CD14-positive monocyte (primary cell): Measurements from ENCODE around the gene PRRC2B. TPM values are rescaled to one million over a fixed set of nuclear protein-coding genes. Genes with fewer than 3 reads are reported as not detected.

Experiments used
- DNase-seq, 3 donors: peaks; one replicate each; pipeline ENCODE4 v3.0.0-alpha.2; 2011 to 2022
- H2AFZ ChIP-seq: 2 replicates; pipeline ENCODE4 v1.6.0; 2012; ENCODE audit warnings: mild to moderate bottlenecking, low read depth, low read length, inconsistent platforms; ENCODE audit not compliant: insufficient read depth, poor library complexity, severe bottlenecking
- H3K27ac ChIP-seq, 2 donors: 1 replicate in 1 of 2; 2 replicates in 1 of 2; pipeline ENCODE4 v1.5.1; 2012 to 2013; ENCODE audit warnings: low read length in 2 of 2, control low read depth in 1 of 2, inconsistent platforms in 1 of 2, low read depth in 1 of 2, mild to moderate bottlenecking in 1 of 2
- H3K27me3 ChIP-seq, 2 donors: one replicate each; pipeline versions ENCODE4 v1.6.0 to v1.6.1; 2011 to 2013; ENCODE audit warnings: low read length in 2 of 2; ENCODE audit not compliant: control insufficient read depth in 2 of 2, insufficient read depth in 2 of 2
- H3K36me3 ChIP-seq, 2 donors: replicated peaks in 1 of 2; 1 replicate in 1 of 2; 2 replicates in 1 of 2; pipeline versions ENCODE4 v1.5.1 to v1.6.1; 2012 to 2013; ENCODE audit warnings: low read length in 2 of 2, control low read depth in 1 of 2, inconsistent platforms in 1 of 2, mild to moderate bottlenecking in 1 of 2; ENCODE audit not compliant: insufficient read depth in 2 of 2, control insufficient read depth in 1 of 2
- H3K4me1 ChIP-seq, 2 donors: 1 replicate in 1 of 2; 2 replicates in 1 of 2; pipeline versions ENCODE4 v1.5.1 to v1.6.1; 2012 to 2013; ENCODE audit warnings: low read length in 2 of 2, control low read depth in 1 of 2, inconsistent platforms in 1 of 2, mild to moderate bottlenecking in 1 of 2, moderate library complexity in 1 of 2; ENCODE audit not compliant: insufficient read depth in 2 of 2, control insufficient read depth in 1 of 2
- H3K4me2 ChIP-seq: replicated peaks from 2 replicates; pipeline ENCODE3; 2012; ENCODE audit warnings: low read length, moderate library complexity, mild to moderate bottlenecking; ENCODE audit not compliant: poor library complexity, severe bottlenecking; ENCODE audit errors: extremely low read depth
- H3K4me3 ChIP-seq, 3 experiments: fragments of 200-600 bp in 1 of 3; sonication (generic) in 1 of 3; replicated peaks in 1 of 3; 1 replicate in 2 of 3; 2 replicates in 1 of 3; pipeline ENCODE4 v1.5.1; 2011 to 2013; ENCODE audit warnings: low read length in 3 of 3, mild to moderate bottlenecking in 3 of 3, control low read depth in 2 of 3, low read depth in 2 of 3, inconsistent platforms in 1 of 3, moderate library complexity in 1 of 3
- H3K79me2 ChIP-seq: 2 replicates; pipeline ENCODE4 v1.6.0; 2012; ENCODE audit warnings: mild to moderate bottlenecking, control low read depth, inconsistent platforms, low read length, moderate library complexity; ENCODE audit not compliant: insufficient read depth
- H3K9ac ChIP-seq: 2 replicates; pipeline ENCODE4 v1.6.0; 2017; ENCODE audit warnings: low read length, mild to moderate bottlenecking; ENCODE audit not compliant: insufficient read depth, poor library complexity, severe bottlenecking
- H3K9me3 ChIP-seq, 2 donors: replicated peaks in 1 of 2; 1 replicate in 1 of 2; 2 replicates in 1 of 2; pipeline versions ENCODE4 v1.5.1 to v1.6.1; 2012 to 2013; ENCODE audit warnings: low read length in 2 of 2, control low read depth in 1 of 2; ENCODE audit not compliant: control insufficient read depth in 1 of 2, insufficient read depth in 1 of 2
- H4K20me1 ChIP-seq: 2 replicates; pipeline ENCODE4 v1.6.0; 2012; ENCODE audit warnings: mild to moderate bottlenecking, low read length, control low read depth, moderate library complexity; ENCODE audit not compliant: insufficient read depth
- H3K27ac Mint-ChIP-seq, 7 donors: one replicate each; pipeline ENCODE4 v1.8.0; 2020; ENCODE audit warnings: mild to moderate bottlenecking in 7 of 7, mixed read lengths in 7 of 7, moderate library complexity in 6 of 7, inconsistent platforms in 2 of 7
- H3K27me3 Mint-ChIP-seq, 3 donors: one replicate each; pipeline ENCODE4 v1.8.0; 2021 to 2022; ENCODE audit warnings: low read depth in 3 of 3, mild to moderate bottlenecking in 3 of 3, mixed read lengths in 3 of 3, moderate library complexity in 3 of 3, inconsistent platforms in 1 of 3
- H3K36me3 Mint-ChIP-seq, 2 donors: one replicate each; pipeline ENCODE4 v1.8.0; 2020; ENCODE audit warnings: mixed read lengths in 2 of 2, inconsistent platforms in 1 of 2, mild to moderate bottlenecking in 1 of 2
- H3K4me1 Mint-ChIP-seq: one replicate; pipeline ENCODE4 v1.8.0; 2020; ENCODE audit warnings: mild to moderate bottlenecking, mixed read lengths
- H3K4me3 Mint-ChIP-seq, 2 donors: one replicate each; pipeline ENCODE4 v1.8.0; 2020; ENCODE audit warnings: mild to moderate bottlenecking in 2 of 2, mixed read lengths in 2 of 2, moderate library complexity in 1 of 2
- H3K9me3 Mint-ChIP-seq, 7 donors: one replicate each; pipeline ENCODE4 v1.8.0; 2020 to 2022; ENCODE audit warnings: mixed read lengths in 7 of 7, mild to moderate bottlenecking in 6 of 7, moderate library complexity in 6 of 7, inconsistent platforms in 2 of 7
- CTCF ChIP-seq: fragments of 200-600 bp; IDR thresholded peaks from one replicate; pipeline ENCODE4 v1.8.0; 2022; ENCODE audit warnings: antibody characterized with exemption, mild to moderate bottlenecking
- WGBS: methylation state at CpG from one replicate; pipeline ENCODE4 v1.1.5; 2013; ENCODE audit warnings: missing lambda C conversion rate; ENCODE audit not compliant: insufficient coverage; 5-methylcytosine and 5-hydroxymethylcytosine counted together
- intact Hi-C, 2 donors: fragments of 100-400 bp; cut with micrococcal nuclease; formaldehyde crosslinking; loops; one replicate each; pipeline versions ENCODE4 v1.15.0 to v1.15.1; 2023
- polyA plus RNA-seq, 3 donors: library from polyadenylated mRNA; depleted of rRNA in 1 of 3; unstranded in 2 of 3; stranded (reverse) in 1 of 3; fragments of 300-500 nt in 2 of 3; fragments of >200 nt in 1 of 3; fragmentation: Illumina TruSeq in 2 of 3; gene quantifications; 1 replicate in 2 of 3; 2 replicates in 1 of 3; pipeline ENCODE4 v1.2.3, GENCODE V29; 2012 to 2021

The PRRC2B gene
- polyA plus RNA-seq, 3 donors, result 2.8 to 36.2 (median 8.6) TPM

- no peaks in the 10 kb centered on the region for H3K27me3 Mint-ChIP-seq
- TF ChIP-seq CTCF, result no peak
- no peaks in the 10 kb centered on the region for H3K4me1 Mint-ChIP-seq
- no peaks in the 10 kb centered on the region for H3K9me3 ChIP-seq
- H3K4me3 ChIP-seq, result no peak overlapping the region
- no peaks in the 10 kb centered on the region for H3K27me3 ChIP-seq
- peak overlapping the region in 1 of 2 donors; percentile 15 for H3K27ac ChIP-seq
- H3K4me3 Mint-ChIP-seq, result no peak overlapping the region
- DNase-seq, result no peak
- H3K27ac Mint-ChIP-seq, result peak overlapping the region in 4 of 7 donors; percentile 12 to 41 (median 30)
- no peak overlapping the region for H3K4me2 ChIP-seq
- peaks cover 22% of the 10 kb centered on the region for H3K79me2 ChIP-seq
- intact Hi-C loops, result no loop called here
- H2AFZ ChIP-seq, result no peak overlapping the region
- no peak overlapping the region for H3K9ac ChIP-seq
- H3K4me1 ChIP-seq, result no peaks in the 10 kb centered on the region
- peaks cover 78 to 90% of the 10 kb centered on the region in 2 donors for H3K36me3 Mint-ChIP-seq
- 96% methylated on average over 7 of the region's 10 CpGs for WGBS
- peaks cover 0 to 3% (median 0%) of the 10 kb centered on the region in 7 donors for H3K9me3 Mint-ChIP-seq
- peaks cover 38% of the 10 kb centered on the region for H4K20me1 ChIP-seq
- peaks cover 71 to 98% of the 10 kb centered on the region in 2 donors for H3K36me3 ChIP-seq
Measured at GRCh38 chr9:131457746-131458145, 63.9 kb downstream of the PRRC2B start.

GRCh38 chr9:131459056-131459455 is 65.2 kb downstream of the PRRC2B start:
- no peak overlapping the region for H3K27ac ChIP-seq
- H3K9me3 ChIP-seq, result no peaks in the 10 kb centered on the region
- peaks cover 79 to 92% of the 10 kb centered on the region in 2 donors for H3K36me3 Mint-ChIP-seq
- peaks cover 44% of the 10 kb centered on the region for H4K20me1 ChIP-seq
- H3K4me1 Mint-ChIP-seq, result peaks cover under 1% of the 10 kb centered on the region
- no peak for TF ChIP-seq CTCF
- no peaks in the 10 kb centered on the region for H3K27me3 Mint-ChIP-seq
- H3K4me2 ChIP-seq, result no peak overlapping the region
- H3K9me3 Mint-ChIP-seq, result peaks cover 0 to 3% (median 0%) of the 10 kb centered on the region in 7 donors
- H3K9ac ChIP-seq, result no peak overlapping the region
- intact Hi-C loops, result no loop called here
- peaks cover 75 to 99% of the 10 kb centered on the region in 2 donors for H3K36me3 ChIP-seq
- H3K27me3 ChIP-seq, result no peaks in the 10 kb centered on the region
- no peak overlapping the region for H3K4me3 Mint-ChIP-seq
- H3K4me3 ChIP-seq, result no peak overlapping the region
- H3K79me2 ChIP-seq, result peaks cover 13% of the 10 kb centered on the region
- peak overlapping the region in 2 of 7 donors; percentile 0 to 82 for H3K27ac Mint-ChIP-seq
- DNase-seq, result no peak
- H3K4me1 ChIP-seq, result no peaks in the 10 kb centered on the region
- 95% methylated on average over 10 of the region's 10 CpGs for WGBS
- H2AFZ ChIP-seq, result no peak overlapping the region
